Smooth muscle cell (in vitro differentiated cells): ENCODE results near the gene SCPEP1. TPM values are rescaled to one million over a fixed set of nuclear protein-coding genes. Genes with fewer than 3 reads are reported as not detected.

Source experiments
- DNase-seq: peaks from one replicate; lab custom pipeline; 2025; ENCODE audit not compliant: unreplicated experiment; lab: John Stamatoyannopoulos, UW
- H2AFZ ChIP-seq: fragments of 200-600 bp; sonication (generic); 2 replicates; pipeline ENCODE4 v1.6.0; 2016; ENCODE audit warnings: antibody characterized with exemption, low read depth, mild to moderate bottlenecking
- H3F3A ChIP-seq: fragments of 200-600 bp; sonication (generic); 2 replicates; pipeline ENCODE4 v1.6.0; 2017; ENCODE audit warnings: antibody characterized with exemption, low read depth
- H3K27ac ChIP-seq: fragments of 200-600 bp; sonication (generic); 2 replicates; pipeline ENCODE4 v1.5.1; 2016; ENCODE audit warnings: low read depth, mild to moderate bottlenecking
- H3K27me3 ChIP-seq: fragments of 200-600 bp; sonication (generic); 2 replicates; pipeline ENCODE4 v1.6.1; 2016; ENCODE audit warnings: low read depth, mild to moderate bottlenecking
- H3K36me3 ChIP-seq: fragments of 200-600 bp; sonication (generic); 2 replicates; pipeline ENCODE4 v1.5.1; 2016; ENCODE audit warnings: low read depth
- H3K4me1 ChIP-seq: fragments of 200-600 bp; sonication (generic); 2 replicates; pipeline ENCODE4 v1.5.1; 2016; ENCODE audit warnings: low read depth
- H3K4me2 ChIP-seq: fragments of 200-600 bp; sonication (generic); 2 replicates; pipeline ENCODE4 v1.6.0; 2016; ENCODE audit warnings: mild to moderate bottlenecking
- H3K4me3 ChIP-seq: fragments of 200-600 bp; sonication (generic); 2 replicates; pipeline ENCODE4 v1.5.1; 2016; ENCODE audit warnings: mild to moderate bottlenecking
- H3K79me2 ChIP-seq: fragments of 200-600 bp; sonication (generic); 2 replicates; pipeline ENCODE4 v1.6.0; 2016; ENCODE audit warnings: low read depth, mild to moderate bottlenecking
- H3K9ac ChIP-seq: fragments of 200-600 bp; sonication (generic); 2 replicates; pipeline ENCODE4 v1.6.0; 2016; ENCODE audit warnings: low read depth
- H3K9me3 ChIP-seq: fragments of 200-600 bp; sonication (generic); replicated peaks from 2 replicates; pipeline ENCODE4 v1.5.1; 2016; ENCODE audit warnings: low read depth
- H4K20me1 ChIP-seq: fragments of 200-600 bp; sonication (generic); 2 replicates; pipeline ENCODE4 v1.6.0; 2016; ENCODE audit warnings: low read depth
- CTCF ChIP-seq: fragments of 200-600 bp; sonication (generic); IDR thresholded peaks from 2 replicates; pipeline ENCODE4 v1.5.1; 2017; ENCODE audit warnings: borderline replicate concordance, mild to moderate bottlenecking, antibody characterized with exemption; ENCODE audit not compliant: insufficient read depth, poor library complexity, severe bottlenecking
- WGBS: methylation state at CpG from one replicate; pipeline ENCODE4 v1.1.7; 2016; ENCODE audit warnings: low lambda C conversion rate; 5-methylcytosine and 5-hydroxymethylcytosine counted together
- polyA plus RNA-seq: library from polyadenylated mRNA; unstranded; fragments of >200 nt; fragmentation: Nextera tagmentation; extraction: Ambion mirVana; gene quantifications from 2 replicates; pipeline ENCODE4 v1.2.1, GENCODE V29; 2016
- total RNA-seq: library from RNA; depleted of rRNA; stranded (reverse); fragments of >200 nt; gene quantifications from 2 replicates; pipeline ENCODE4 v1.2.3, GENCODE V29; 2014

Gene SCPEP1
- total and polyA plus RNA-seq, 2 experiments from 2014 or later: 42.8 to 48.5 TPM

GRCh38 chr17:57009737-57010445, 32.0 kb downstream of the SCPEP1 start:
- Histone ChIP-seq H3K9me3 (no peaks in the 10 kb centered on the region), H3K79me2 (no peaks in the 10 kb centered on the region), H3K4me3 (no peak overlapping the region), H3K4me1 (no peaks in the 10 kb centered on the region), H4K20me1 (no peaks in the 10 kb centered on the region), H3F3A (no peaks in the 10 kb centered on the region), H3K4me2 (no peak overlapping the region), H3K27me3 (no peaks in the 10 kb centered on the region), H2AFZ (no peak overlapping the region), H3K27ac (no peak overlapping the region), H3K9ac (no peak overlapping the region), H3K36me3 (no peaks in the 10 kb centered on the region)
- peak; percentile 47 for TF ChIP-seq CTCF
- DNase-seq: no peak
- 45% methylated on average over 7 of the region's 7 CpGs for WGBS

- no peak overlapping the region for H3K27ac ChIP-seq
- no peaks in the 10 kb centered on the region for H3K4me1 ChIP-seq
- no peaks in the 10 kb centered on the region for H3K79me2 ChIP-seq
- no peak overlapping the region for H3K4me3 ChIP-seq
- H3K4me2 ChIP-seq: no peak overlapping the region
- no peaks in the 10 kb centered on the region for H3F3A ChIP-seq
- TF ChIP-seq CTCF: no peak
- WGBS: 62% methylated on average over 3 of the region's 3 CpGs
- no peak overlapping the region for H2AFZ ChIP-seq
- no peak overlapping the region for H3K9ac ChIP-seq
- H3K27me3 ChIP-seq: no peaks in the 10 kb centered on the region
- no peaks in the 10 kb centered on the region for H3K36me3 ChIP-seq
- H3K9me3 ChIP-seq: no peaks in the 10 kb centered on the region
- H4K20me1 ChIP-seq: no peaks in the 10 kb centered on the region
- no peak for DNase-seq
Measured at GRCh38 chr17:57010487-57010886, 32.6 kb downstream of the SCPEP1 start.

GRCh38 chr17:57011491-57012015, 33.6 kb downstream of the SCPEP1 start:
- Histone ChIP-seq H3K79me2 (no peaks in the 10 kb centered on the region), H3K9me3 (no peaks in the 10 kb centered on the region), H3K27ac (no peak overlapping the region), H3F3A (no peaks in the 10 kb centered on the region), H2AFZ (no peak overlapping the region), H3K4me3 (no peak overlapping the region), H3K4me2 (no peak overlapping the region), H3K9ac (no peak overlapping the region), H3K36me3 (no peaks in the 10 kb centered on the region), H3K27me3 (no peaks in the 10 kb centered on the region), H4K20me1 (no peaks in the 10 kb centered on the region), H3K4me1 (no peaks in the 10 kb centered on the region)
- DNase-seq: no peak
- no peak for TF ChIP-seq CTCF
- 88% methylated on average over 7 of the region's 7 CpGs for WGBS
